OCI-LY1 (cell line): ENCODE data around the gene ULK4.

ENCODE experiments used
- CTCF ChIP-seq: fragments of 200-600 bp; sonication (generic), shearing (Covaris generic); IDR thresholded peaks from 2 replicates; pipeline ENCODE4 v1.5.1; 2017; ENCODE audit warnings: mild to moderate bottlenecking, antibody characterized with exemption, low read length, moderate library complexity, mixed read lengths
- EZH2 ChIP-seq: fragments of 200-600 bp; sonication (generic), shearing (Covaris generic); IDR thresholded peaks from 2 replicates; pipeline ENCODE4 v1.8.0; 2017; ENCODE audit warnings: borderline replicate concordance, mixed run types, mild to moderate bottlenecking, antibody characterized with exemption, low read length, moderate library complexity, mixed read lengths

GRCh38 chr3:41630708-41631107 lies 331.2 kb downstream of the ULK4 start:
- TF ChIP-seq CTCF: no peak
- no peak for TF ChIP-seq EZH2
